GM20000 (cell line): Measurements from ENCODE around the gene S100A8.
"Not testable (repeated sequence)": the region's sequence is repeated elsewhere in the genome, so short reads cannot be mapped to it uniquely, and the experiment has no call there.

ENCODE experiments used
- DNase-seq: peaks from one replicate; pipeline ENCODE4 v3.0.0; 2012; ENCODE audit warnings: low spot score
- TF ChIP-seq, protein P1 (sequence below): IDR thresholded peaks from 2 replicates; pipeline ENCODE4 v1.5.1; 2012; ENCODE audit warnings: mild to moderate bottlenecking, control low read depth; ENCODE audit errors: extremely low read depth, missing control alignments

Gene S100A8

GRCh38 chr1:153428073-153428638 lies 37.3 kb upstream of the S100A8 start:
- DNase-seq: no peak
- TF ChIP-seq, protein P1, sequence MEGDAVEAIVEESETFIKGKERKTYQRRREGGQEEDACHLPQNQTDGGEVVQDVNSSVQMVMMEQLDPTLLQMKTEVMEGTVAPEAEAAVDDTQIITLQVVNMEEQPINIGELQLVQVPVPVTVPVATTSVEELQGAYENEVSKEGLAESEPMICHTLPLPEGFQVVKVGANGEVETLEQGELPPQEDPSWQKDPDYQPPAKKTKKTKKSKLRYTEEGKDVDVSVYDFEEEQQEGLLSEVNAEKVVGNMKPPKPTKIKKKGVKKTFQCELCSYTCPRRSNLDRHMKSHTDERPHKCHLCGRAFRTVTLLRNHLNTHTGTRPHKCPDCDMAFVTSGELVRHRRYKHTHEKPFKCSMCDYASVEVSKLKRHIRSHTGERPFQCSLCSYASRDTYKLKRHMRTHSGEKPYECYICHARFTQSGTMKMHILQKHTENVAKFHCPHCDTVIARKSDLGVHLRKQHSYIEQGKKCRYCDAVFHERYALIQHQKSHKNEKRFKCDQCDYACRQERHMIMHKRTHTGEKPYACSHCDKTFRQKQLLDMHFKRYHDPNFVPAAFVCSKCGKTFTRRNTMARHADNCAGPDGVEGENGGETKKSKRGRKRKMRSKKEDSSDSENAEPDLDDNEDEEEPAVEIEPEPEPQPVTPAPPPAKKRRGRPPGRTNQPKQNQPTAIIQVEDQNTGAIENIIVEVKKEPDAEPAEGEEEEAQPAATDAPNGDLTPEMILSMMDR: no peak

- TF ChIP-seq, protein P1: no peak
- DNase-seq: no peak
Observed at GRCh38 chr1:153426809-153427208, 35.9 kb upstream of the S100A8 start.

- DNase-seq: peak; percentile 62
- TF ChIP-seq, protein P1: no peak
Observed at GRCh38 chr1:153422450-153423068, 31.7 kb upstream of the S100A8 start.

DNA sequence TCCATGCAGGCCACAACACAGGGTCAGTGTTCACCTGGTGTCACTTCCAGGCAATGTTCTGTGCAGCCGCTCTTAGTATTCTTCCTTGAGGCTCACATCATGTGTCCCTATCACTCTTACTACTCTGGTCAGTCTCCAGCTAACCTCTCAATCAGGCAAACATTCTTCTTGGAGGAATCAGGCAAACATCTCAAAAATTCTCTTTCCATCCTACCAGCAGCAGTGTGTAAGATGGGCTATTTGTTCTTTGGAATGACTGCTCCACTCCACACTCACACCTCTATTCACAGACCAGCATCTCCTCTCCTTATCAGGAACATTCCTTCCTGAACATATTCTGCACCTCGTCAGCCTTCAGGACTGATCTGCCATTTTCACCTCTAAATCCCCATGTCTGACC lies 29.4 kb upstream of the S100A8 start:
- TF ChIP-seq, protein P1: no peak
- DNase-seq: no peak

GRCh38 chr1:153419436-153419793 lies 28.5 kb upstream of the S100A8 start:
- DNase-seq: not testable (repeated sequence)

DNA sequence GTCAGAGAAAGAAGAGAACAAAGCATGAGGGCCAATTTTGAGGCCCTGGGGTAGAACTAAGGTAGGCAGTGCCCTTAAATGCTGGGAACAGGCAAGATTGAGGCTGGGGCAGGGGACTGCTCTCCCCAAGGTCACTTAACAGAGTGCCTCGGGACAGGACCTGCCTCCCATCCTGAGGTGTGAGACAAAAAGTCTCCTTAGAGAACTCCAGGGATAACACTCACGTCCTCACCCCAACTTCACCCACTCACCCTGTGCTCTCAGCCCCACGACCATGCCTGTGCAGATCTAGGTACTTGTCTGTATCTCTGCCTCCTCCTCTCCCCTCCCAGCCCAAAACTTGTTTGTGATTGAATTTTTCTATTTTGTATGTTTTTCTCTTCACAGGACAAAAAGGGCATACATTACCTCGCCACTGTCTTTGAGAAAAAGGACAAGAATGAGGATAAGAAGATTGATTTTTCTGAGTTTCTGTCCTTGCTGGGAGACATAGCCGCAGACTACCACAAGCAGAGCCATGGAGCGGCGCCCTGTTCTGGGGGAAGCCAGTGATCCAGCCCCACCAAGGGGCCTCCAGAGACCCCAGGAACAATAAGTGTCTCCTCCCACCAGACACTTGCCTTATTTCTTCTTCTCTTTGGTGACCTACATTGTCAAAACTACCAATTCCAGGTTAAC lies 28.0 kb upstream of the S100A8 start:
- not testable (repeated sequence) for DNase-seq

DNA sequence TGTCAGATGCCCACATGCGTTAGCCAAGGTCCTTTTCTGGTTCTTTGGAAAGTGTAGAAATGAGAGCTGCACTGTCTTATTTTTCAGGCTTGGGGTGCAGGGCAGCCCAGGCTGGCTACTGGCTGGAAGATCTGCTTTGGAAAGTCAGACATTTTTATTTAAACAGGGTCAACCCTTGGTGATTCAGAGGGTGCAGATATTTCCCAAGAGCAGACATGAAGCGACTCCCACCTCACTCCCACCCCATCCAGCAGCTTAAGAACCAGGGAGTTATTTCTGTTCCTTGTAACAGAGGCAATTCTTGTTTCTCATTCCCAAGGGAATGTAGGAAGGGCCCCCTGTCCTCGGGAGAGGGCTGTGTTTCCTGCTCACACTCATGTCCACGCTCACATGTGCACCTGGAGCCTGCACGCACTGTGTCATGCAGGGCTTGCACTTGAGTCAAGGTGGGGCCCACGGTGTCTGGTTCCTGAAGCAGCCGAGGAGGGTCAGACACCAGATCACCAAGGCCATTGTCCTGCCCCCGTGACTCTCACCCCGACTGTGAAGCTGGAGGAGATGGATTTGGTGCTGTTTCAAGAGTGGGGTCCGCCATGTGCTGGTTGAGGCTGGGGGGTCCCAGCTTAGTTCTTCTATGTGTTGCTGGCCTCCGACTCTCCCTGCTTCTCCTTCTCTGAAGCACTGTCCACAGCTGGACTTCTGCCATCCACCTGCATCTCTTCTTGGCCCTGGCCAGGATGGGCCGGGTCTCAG lies 26.4 kb upstream of the S100A8 start:
- DNase-seq: no peak
- TF ChIP-seq, protein P1: no peak

GRCh38 chr1:153415850-153416570 lies 25.1 kb upstream of the S100A8 start, which contains the start of gene S100A7A:
Gene S100A7A, plus strand, starts transcription at chr1:153416520. Its CDS starts 1,563 bp downstream, at chr1:153418083.
- TF ChIP-seq, protein P1: no peak

DNA sequence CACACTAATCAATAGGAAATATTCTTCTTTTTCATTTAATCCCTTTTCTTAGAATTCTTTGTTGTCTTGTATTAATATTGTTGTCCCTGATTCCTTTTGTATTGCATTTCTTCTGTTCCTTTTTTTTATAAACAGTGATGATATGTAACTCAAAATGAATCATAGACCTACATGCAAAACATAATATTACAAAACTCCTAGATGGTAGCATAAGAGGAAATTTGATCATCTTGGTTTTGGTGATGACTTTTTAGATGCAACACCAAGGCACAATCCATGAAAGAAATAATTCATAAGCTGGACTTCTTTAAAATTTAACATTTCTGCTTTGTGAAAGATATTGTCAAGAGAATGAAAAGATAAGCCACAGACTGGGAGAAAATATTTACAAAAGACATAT lies 23.1 kb upstream of the S100A8 start:
- not testable (repeated sequence) for DNase-seq

More at GRCh38 chr1:153415850-153416570, 25.1 kb upstream of the S100A8 start, which contains the start of gene S100A7A:
- no peak for DNase-seq

DNA sequence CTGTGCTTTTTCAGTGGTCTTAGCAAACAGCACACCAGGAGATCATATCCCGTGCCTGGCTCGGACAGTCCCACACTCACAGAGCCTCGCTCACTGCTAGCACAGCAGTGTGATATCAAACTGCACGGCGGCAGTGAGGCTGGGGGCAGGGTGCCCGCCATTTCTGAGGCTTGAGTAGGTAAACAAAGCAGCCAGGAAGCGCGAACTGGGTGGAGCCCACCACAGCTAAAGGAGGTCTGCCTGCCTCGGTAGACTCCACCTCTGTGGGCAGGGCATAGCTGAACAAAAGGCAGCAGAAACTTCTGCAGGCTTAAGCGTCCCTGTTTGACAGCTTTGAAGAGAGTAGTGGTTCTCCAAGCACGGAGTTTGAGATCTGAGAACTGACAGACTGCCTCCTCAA lies 16.4 kb upstream of the S100A8 start:
- not testable (repeated sequence) for DNase-seq

DNA sequence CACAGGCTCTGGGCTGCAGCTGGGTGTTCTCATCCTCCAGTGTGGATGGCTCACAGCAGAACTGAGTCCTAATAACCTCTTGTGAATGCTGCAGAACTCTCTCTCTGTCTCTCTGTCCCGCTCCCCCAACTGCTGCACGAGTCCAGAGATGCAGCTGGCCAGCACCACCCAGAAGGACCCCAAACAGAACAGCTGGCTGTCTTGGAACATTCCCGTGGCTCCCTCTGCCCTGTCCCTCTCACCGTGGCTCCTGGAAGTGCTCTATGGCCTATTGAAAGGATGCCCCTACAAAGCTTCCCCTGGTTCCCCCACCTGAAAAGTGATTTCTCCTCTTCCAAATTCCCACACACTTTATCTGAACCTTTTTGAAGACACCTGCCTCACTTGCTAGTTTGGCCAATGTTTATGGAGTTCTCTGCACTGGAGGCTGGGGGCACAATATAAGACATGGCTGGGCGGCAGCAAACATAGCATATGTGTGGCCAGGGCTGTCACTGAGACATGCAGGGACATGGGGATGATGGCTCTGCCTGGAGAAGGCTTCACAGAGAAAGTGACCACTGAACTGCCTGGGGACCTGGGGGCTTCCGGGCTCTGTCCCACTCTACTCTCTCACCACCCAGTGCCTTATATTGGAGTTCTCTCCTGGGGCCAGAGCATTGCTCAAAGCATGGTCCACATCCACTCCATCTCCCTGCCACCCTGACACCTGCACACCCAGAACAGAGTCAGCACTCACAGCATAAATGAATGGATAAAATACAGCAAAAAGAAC lies 15.1 kb upstream of the S100A8 start:
- DNase-seq: not testable (repeated sequence)
